K562 (cell line): ENCODE data around the gene HDAC1. TPM values are rescaled to one million over a fixed set of nuclear protein-coding genes. Genes with fewer than 3 reads are reported as not detected.

Source experiments
- ATAC-seq: fragments of 200-7000 bp; cut with Tn5 transposase; 3 replicates; pipeline ENCODE4 v1.9.1; 2020; ENCODE audit warnings: moderate library complexity
- BruUV-seq: library from RNA; stranded (reverse); fragments of 400-500 nt; replicated peaks from 2 replicates; lab custom pipeline; 2021; lab: Mats Ljungman, UMichigan
- CTCF ChIA-PET: fragments of 300-600 bp; formaldehyde crosslinking; extraction: SDS; loops from one replicate; lab custom pipeline; 2021; ENCODE audit warnings: low intra/inter-chr PET ratio; lab: Yijun Ruan, JAX
- POLR2A ChIA-PET: fragments of 300-600, 350-650 bp; sonication (Branson Sonifier 250); formaldehyde crosslinking; extraction: SDS; loops from one replicate; lab custom pipeline; 2021; ENCODE audit warnings: antibody characterized with exemption, inconsistent platforms; lab: Yijun Ruan, JAX
- DNase-seq, 4 experiments: peaks; one replicate each; pipeline versions ENCODE4 v3.0.0 to v3.0.0-alpha.2; 2011 to 2018; ENCODE audit warnings: low spot score in 3 of 4, mixed read lengths in 3 of 4; ENCODE audit errors: extremely low read depth in 1 of 4
- FAIRE-seq: peaks from 2 replicates; lab custom pipeline; 2011; peaks lifted over from hg19 to GRCh38; lab: Jason Lieb, UNC
- H2AFZ ChIP-seq: 2 replicates; pipeline ENCODE4 v1.6.0; 2011; ENCODE audit warnings: low read depth, low read length, control low read depth, inconsistent platforms
- H3K27ac ChIP-seq: fragments of 200-600 bp; 3 replicates; pipeline ENCODE4 v1.8.0; 2011; ENCODE audit warnings: low read depth, mild to moderate bottlenecking, control low read depth, inconsistent platforms, low read length, moderate library complexity, mixed read lengths; ENCODE audit errors: extremely low read depth
- H3K27me3 ChIP-seq, 2 experiments: fragments of 300-600 bp in 1 of 2; 2 replicates in 1 of 2; 3 replicates in 1 of 2; pipeline versions ENCODE4 v1.6.0 to v1.8.0; 2011; ENCODE audit warnings: inconsistent platforms in 2 of 2, low read length in 2 of 2, mild to moderate bottlenecking in 1 of 2, mixed read lengths in 1 of 2, moderate library complexity in 1 of 2; ENCODE audit not compliant: control insufficient read depth in 2 of 2, insufficient read depth in 2 of 2
- H3K36me3 ChIP-seq: fragments of 300-600 bp; 3 replicates; pipeline ENCODE4 v1.8.0; 2011; ENCODE audit warnings: mild to moderate bottlenecking, low read length, inconsistent platforms; ENCODE audit not compliant: control insufficient read depth, insufficient read depth
- H3K4me1 ChIP-seq, 2 experiments: fragments of 200-600 bp in 1 of 2; replicated peaks in 1 of 2; 2 replicates in 1 of 2; 3 replicates in 1 of 2; pipeline versions ENCODE4 v1.5.1 to v1.8.0; 2011; ENCODE audit warnings: inconsistent platforms in 2 of 2, low read length in 2 of 2, mild to moderate bottlenecking in 1 of 2, mixed read lengths in 1 of 2, moderate library complexity in 1 of 2; ENCODE audit not compliant: control insufficient read depth in 2 of 2, insufficient read depth in 2 of 2
- H3K4me2 ChIP-seq: 2 replicates; pipeline ENCODE4 v1.6.1; 2011; ENCODE audit warnings: low read length, control low read depth, inconsistent platforms, mixed read lengths; ENCODE audit not compliant: insufficient read depth
- H3K4me3 ChIP-seq: fragments of 200-600 bp; sonication (generic), shearing (Covaris generic); 2 replicates; pipeline ENCODE4 v1.5.1; 2016; ENCODE audit warnings: control low read depth, inconsistent platforms
- H3K79me2 ChIP-seq: fragments of 200-600 bp; 3 replicates; pipeline ENCODE4 v1.8.0; 2011; ENCODE audit warnings: low read length, inconsistent platforms; ENCODE audit not compliant: control insufficient read depth, insufficient read depth
- H3K9ac ChIP-seq, 2 experiments: 2 replicates each; pipeline versions ENCODE4 v1.6.0 to v1.6.1; 2011; ENCODE audit warnings: low read depth in 2 of 2, low read length in 2 of 2, control low read depth in 1 of 2, inconsistent platforms in 1 of 2, mild to moderate bottlenecking in 1 of 2, mixed read lengths in 1 of 2; ENCODE audit not compliant: insufficient read depth in 1 of 2
- H3K9me1 ChIP-seq: one replicate; pipeline ENCODE4 v1.6.0; 2011; ENCODE audit warnings: inconsistent platforms, mild to moderate bottlenecking, low read length, moderate library complexity; ENCODE audit not compliant: control insufficient read depth, insufficient read depth
- H3K9me3 ChIP-seq: replicated peaks from 2 replicates; pipeline ENCODE4 v1.5.1; 2011; ENCODE audit warnings: low read depth, low read length, inconsistent platforms; ENCODE audit not compliant: control insufficient read depth, insufficient read depth
- H4K20me1 ChIP-seq: replicated peaks from 2 replicates; pipeline ENCODE4 v1.6.1; 2011; ENCODE audit warnings: low read length, inconsistent platforms, mixed read lengths; ENCODE audit not compliant: control insufficient read depth, insufficient read depth
- BRF1 ChIP-seq: IDR thresholded peaks from 3 replicates; pipeline ENCODE4 v1.6.1; 2011; ENCODE audit warnings: borderline replicate concordance, mild to moderate bottlenecking; ENCODE audit not compliant: insufficient read length; ENCODE audit errors: extremely low read depth
- CHD1 ChIP-seq: fragments of 200-600 bp; sonication (generic); IDR thresholded peaks from one replicate; pipeline ENCODE4 v1.6.1; 2012; ENCODE audit warnings: mild to moderate bottlenecking, moderate library complexity, low read length, inconsistent platforms
- GABPB1 ChIP-seq: sonication (generic); formaldehyde crosslinking; IDR thresholded peaks from 2 replicates; pipeline ENCODE4 v1.8.0; 2022; ENCODE audit warnings: mild to moderate bottlenecking, missing genetic modification reagents
- LARP7 ChIP-seq: fragments of 450-650 bp; IDR thresholded peaks from 2 replicates; pipeline ENCODE4 v1.6.1; 2016
- MED1 ChIP-seq: sonication (generic); formaldehyde crosslinking; IDR thresholded peaks from 2 replicates; pipeline ENCODE4 v1.8.1; 2023; ENCODE audit warnings: missing genetic modification reagents, borderline replicate concordance
- POLR2AphosphoS2 ChIP-seq: IDR thresholded peaks from 2 replicates; pipeline ENCODE4 v1.6.1; 2012; ENCODE audit warnings: low read length, improper control_type of control experiment
- POLR2B ChIP-seq: fragments of 450-650 bp; IDR thresholded peaks from 2 replicates; pipeline ENCODE4 v1.6.1; 2018; ENCODE audit warnings: low read depth; ENCODE audit not compliant: partially characterized antibody
- RAD21 ChIP-seq, 2 experiments: fragments of 250-450 bp in 1 of 2; fragments of 450-650 bp in 1 of 2; sonication (Bioruptor Pico) in 1 of 2; formaldehyde crosslinking in 1 of 2; IDR thresholded peaks in 1 of 2; conservative IDR thresholded peaks in 1 of 2; 2 replicates each; pipeline versions ENCODE4 v1.4.0 to v1.8.0; 2020 to 2022; ENCODE audit warnings: mild to moderate bottlenecking in 2 of 2, moderate library complexity in 1 of 2
- RBFOX2 ChIP-seq: fragments of 200-400 bp; formaldehyde crosslinking; IDR thresholded peaks from 2 replicates; pipeline ENCODE4 v1.6.1; 2017; ENCODE audit warnings: low read depth, mild to moderate bottlenecking, low read length, moderate library complexity
- RCOR1 ChIP-seq, 2 experiments: IDR thresholded peaks; 2 replicates each; pipeline ENCODE4 v1.6.1; 2012; ENCODE audit warnings: low read depth in 2 of 2, low read length in 2 of 2, borderline replicate concordance in 1 of 2, improper control_type of control experiment in 1 of 2
- SRSF1 ChIP-seq: fragments of 200-400 bp; formaldehyde crosslinking; IDR thresholded peaks from 2 replicates; pipeline ENCODE4 v1.6.1; 2017; ENCODE audit warnings: mild to moderate bottlenecking, low read depth, low read length, moderate library complexity
- TCFL5 ChIP-seq: fragments of 250-450 bp; sonication (Bioruptor Pico); conservative IDR thresholded peaks from 2 replicates; pipeline ENCODE4 v1.6.1; 2021; ENCODE audit warnings: mild to moderate bottlenecking, moderate library complexity, matching md5 sums
- ZNF146 ChIP-seq: IDR thresholded peaks from one replicate; pipeline ENCODE4 v1.6.1; 2018; ENCODE audit warnings: missing compliant biosample characterization; ENCODE audit not compliant: unreplicated experiment
- ZSCAN32 ChIP-seq: fragments of 450-650 bp; formaldehyde crosslinking; IDR thresholded peaks from 2 replicates; pipeline ENCODE4 v1.4.0; 2020; ENCODE audit warnings: mild to moderate bottlenecking, moderate library complexity
- WGBS: fragments of 100-300 bp; shearing (Covaris generic); methylation state at CpG from one replicate; pipeline ENCODE4 v1.1.6; 2016; ENCODE audit warnings: low coverage, mixed read lengths; ENCODE audit not compliant: insufficient coverage; ENCODE audit errors: missing lambda C conversion rate; 5-methylcytosine and 5-hydroxymethylcytosine counted together
- in situ Hi-C: fragments of 300-500 bp; cut with MboI; formaldehyde crosslinking; loops from 4 replicates; pipeline ENCODE4 v1.15.0; 2018; ENCODE audit warnings: inconsistent platforms, mixed read lengths
- intact Hi-C: fragments of 100-400 bp; cut with micrococcal nuclease; formaldehyde crosslinking; loops from 2 replicates; pipeline ENCODE4 v1.14.2; 2022
- polyA plus RNA-seq, 8 experiments: library from polyadenylated mRNA; depleted of rRNA in 4 of 8; stranded (reverse) in 5 of 8; unstranded in 3 of 8; fragments of >200 nt; fragmentation: Nextera tagmentation in 2 of 8; fragmentation: Illumina TruSeq in 1 of 8; extraction: Ambion mirVana in 2 of 8; extraction: Trizol in 1 of 8; gene quantifications; 2 replicates each; pipeline versions ENCODE4 v1.2.1 to v1.2.3, GENCODE V29; 2011 to 2014; ENCODE audit warnings: inconsistent platforms in 1 of 8, missing spikeins in 1 of 8
- total RNA-seq, 7 experiments: library from RNA; depleted of rRNA in 6 of 7; stranded (reverse); fragments of >200 nt in 6 of 7; fragmentation: Illumina TruSeq in 2 of 7; extraction: Trizol in 2 of 7; gene quantifications; 2 replicates each; pipeline versions ENCODE4 v1.2.1 to v1.2.3, GENCODE V29; 2011 to 2021; ENCODE audit warnings: low replicate concordance in 1 of 7
- TF ChIP-seq, protein P1 (sequence below): fragments of 250-450 bp; sonication (Bioruptor Pico); IDR thresholded peaks from 2 replicates; pipeline ENCODE4 v1.4.0; 2020; ENCODE audit warnings: borderline replicate concordance
- TF ChIP-seq, protein P2 (sequence below), 2 experiments: fragments of 450-650 bp; IDR thresholded peaks; 2 replicates each; pipeline ENCODE4 v1.6.1; 2018; ENCODE audit warnings: mild to moderate bottlenecking in 2 of 2, low read depth in 1 of 2; ENCODE audit not compliant: partially characterized antibody in 2 of 2

HDAC1 gene
- total and polyA plus RNA-seq, 9 of the 15 experiments (the other 6 are each of a cell fraction or from before 2014, with no cell fraction given): 169 to 384 (median 193) TPM

DNA sequence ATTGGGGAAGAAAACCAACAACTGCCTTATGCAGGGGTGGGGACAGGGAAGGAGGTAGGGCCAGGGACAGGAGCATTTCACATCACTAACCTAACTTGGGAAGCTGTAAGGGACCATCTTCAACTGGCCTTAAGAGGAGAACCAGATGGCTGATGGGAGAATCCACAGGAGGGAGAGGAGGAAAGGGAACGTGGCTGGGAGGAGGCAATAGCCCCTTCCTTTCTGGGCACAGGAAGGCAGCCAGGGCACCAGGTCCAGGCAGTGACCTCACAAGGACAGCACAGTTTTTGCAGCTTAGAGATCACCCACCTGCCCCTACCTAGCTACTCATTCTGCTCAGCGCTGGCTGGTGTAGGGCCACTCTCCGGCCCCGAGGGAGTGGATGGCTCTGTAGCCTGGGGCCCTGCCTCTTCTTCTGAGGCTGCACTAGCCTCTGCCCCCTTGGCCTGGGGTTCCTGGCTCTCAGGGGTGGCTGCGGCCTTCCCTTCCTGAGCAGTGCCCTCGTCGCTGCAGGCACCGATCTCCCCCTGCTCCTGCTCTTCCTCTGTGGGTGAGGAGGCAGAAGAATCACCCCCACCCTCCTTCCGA is 42.5 kb downstream of the HDAC1 start:
- H3K36me3 ChIP-seq: peaks cover 56% of the 10 kb centered on the region
- peak overlapping the region; percentile 88 for H3K27ac ChIP-seq
- FAIRE-seq: peak; percentile 56
- peak overlapping the region; percentile 85 for H3K4me2 ChIP-seq
- H3K9me3 ChIP-seq: no peaks in the 10 kb centered on the region
- H3K79me2 ChIP-seq: peaks cover 27% of the 10 kb centered on the region
- peaks cover 6% of the 10 kb centered on the region for H3K9me1 ChIP-seq
- intact Hi-C loops: no loop called here
- no peaks in the 10 kb centered on the region for H3K27me3 ChIP-seq
- POLR2A ChIA-PET: interaction anchor here (0.6 to 5.9 kb wide), 13 partner anchors 11 to 205 kb away, joined by 3 to 75 read pairs (median 4); partner anchors contain the start of genes BSDC1, IQCC and TXLNA
- peak overlapping the region; percentile 89 for H3K4me3 ChIP-seq
- no TSS peak for BruUV-seq
- H4K20me1 ChIP-seq: peaks cover 17% of the 10 kb centered on the region; the same call in 1 of the 2 replicates
- in situ Hi-C loops: no loop called here
- H3K4me1 ChIP-seq: peaks cover 22 to 43% of the 10 kb centered on the region in 2 experiments
- ATAC-seq: peak; percentile 15
- 48% methylated on average over 8 of the region's 9 CpGs for WGBS
- no peak overlapping the region for H2AFZ ChIP-seq
- H3K9ac ChIP-seq: peak overlapping the region; percentile 81 to 97
- CTCF ChIA-PET: interaction anchor here (0.7 kb wide), 1 partner anchor 82 kb away, joined by 3 read pairs; no protein-coding TSS in a partner anchor
- peak in 1 of 4 experiments; percentile 35 for DNase-seq
- TF ChIP-seq ZNF146 (CRISPR knock-in tag): no peak
- TF ChIP-seq, protein P1, sequence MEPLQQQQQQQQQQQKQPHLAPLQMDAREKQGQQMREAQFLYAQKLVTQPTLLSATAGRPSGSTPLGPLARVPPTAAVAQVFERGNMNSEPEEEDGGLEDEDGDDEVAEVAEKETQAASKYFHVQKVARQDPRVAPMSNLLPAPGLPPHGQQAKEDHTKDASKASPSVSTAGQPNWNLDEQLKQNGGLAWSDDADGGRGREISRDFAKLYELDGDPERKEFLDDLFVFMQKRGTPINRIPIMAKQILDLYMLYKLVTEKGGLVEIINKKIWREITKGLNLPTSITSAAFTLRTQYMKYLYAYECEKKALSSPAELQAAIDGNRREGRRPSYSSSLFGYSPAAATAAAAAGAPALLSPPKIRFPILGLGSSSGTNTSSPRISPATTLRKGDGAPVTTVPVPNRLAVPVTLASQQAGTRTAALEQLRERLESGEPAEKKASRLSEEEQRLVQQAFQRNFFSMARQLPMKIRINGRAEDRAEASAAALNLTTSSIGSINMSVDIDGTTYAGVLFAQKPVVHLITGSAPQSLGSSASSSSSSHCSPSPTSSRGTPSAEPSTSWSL (CRISPR knock-in tag): no peak
- TF ChIP-seq TCFL5 (CRISPR knock-in tag): no peak
- TF ChIP-seq POLR2B: peak; percentile 50
- peak; percentile 1 for TF ChIP-seq CHD1
- TF ChIP-seq, protein P2, sequence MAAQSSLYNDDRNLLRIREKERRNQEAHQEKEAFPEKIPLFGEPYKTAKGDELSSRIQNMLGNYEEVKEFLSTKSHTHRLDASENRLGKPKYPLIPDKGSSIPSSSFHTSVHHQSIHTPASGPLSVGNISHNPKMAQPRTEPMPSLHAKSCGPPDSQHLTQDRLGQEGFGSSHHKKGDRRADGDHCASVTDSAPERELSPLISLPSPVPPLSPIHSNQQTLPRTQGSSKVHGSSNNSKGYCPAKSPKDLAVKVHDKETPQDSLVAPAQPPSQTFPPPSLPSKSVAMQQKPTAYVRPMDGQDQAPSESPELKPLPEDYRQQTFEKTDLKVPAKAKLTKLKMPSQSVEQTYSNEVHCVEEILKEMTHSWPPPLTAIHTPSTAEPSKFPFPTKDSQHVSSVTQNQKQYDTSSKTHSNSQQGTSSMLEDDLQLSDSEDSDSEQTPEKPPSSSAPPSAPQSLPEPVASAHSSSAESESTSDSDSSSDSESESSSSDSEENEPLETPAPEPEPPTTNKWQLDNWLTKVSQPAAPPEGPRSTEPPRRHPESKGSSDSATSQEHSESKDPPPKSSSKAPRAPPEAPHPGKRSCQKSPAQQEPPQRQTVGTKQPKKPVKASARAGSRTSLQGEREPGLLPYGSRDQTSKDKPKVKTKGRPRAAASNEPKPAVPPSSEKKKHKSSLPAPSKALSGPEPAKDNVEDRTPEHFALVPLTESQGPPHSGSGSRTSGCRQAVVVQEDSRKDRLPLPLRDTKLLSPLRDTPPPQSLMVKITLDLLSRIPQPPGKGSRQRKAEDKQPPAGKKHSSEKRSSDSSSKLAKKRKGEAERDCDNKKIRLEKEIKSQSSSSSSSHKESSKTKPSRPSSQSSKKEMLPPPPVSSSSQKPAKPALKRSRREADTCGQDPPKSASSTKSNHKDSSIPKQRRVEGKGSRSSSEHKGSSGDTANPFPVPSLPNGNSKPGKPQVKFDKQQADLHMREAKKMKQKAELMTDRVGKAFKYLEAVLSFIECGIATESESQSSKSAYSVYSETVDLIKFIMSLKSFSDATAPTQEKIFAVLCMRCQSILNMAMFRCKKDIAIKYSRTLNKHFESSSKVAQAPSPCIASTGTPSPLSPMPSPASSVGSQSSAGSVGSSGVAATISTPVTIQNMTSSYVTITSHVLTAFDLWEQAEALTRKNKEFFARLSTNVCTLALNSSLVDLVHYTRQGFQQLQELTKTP (IDR thresholded peaks at IDR 0.05; ENCODE audit: low read depth in 1 of 2, partially characterized antibody in 2 of 2): no peak
- peak; percentile 50; the same call in 1 of the 2 replicates for TF ChIP-seq POLR2AphosphoS2
- TF ChIP-seq GABPB1 (CRISPR knock-in tag): peak; percentile 8; the same call in 1 of the 2 replicates
- TF ChIP-seq RAD21 (CRISPR knock-in tag; conservative IDR thresholded peaks at IDR 0.05 in 1 of 2, IDR thresholded peaks at IDR 0.05 in 1 of 2): no peak
- no peak for TF ChIP-seq RBFOX2
- TF ChIP-seq MED1 (CRISPR knock-in tag): 0 out of 2 replicates have a peak, but pooled peaks have one; percentile 21
- peak in 1 of 2 experiments; percentile 89; a peak in 2 of 4 replicates for TF ChIP-seq RCOR1 (IDR thresholded peaks at IDR 0.05; ENCODE audit: borderline replicate concordance in 1 of 2, low read depth in 2 of 2, low read length in 2 of 2)
- TF ChIP-seq SRSF1: no peak
- TF ChIP-seq ZSCAN32: no peak
- no peak for TF ChIP-seq BRF1
- no peak for TF ChIP-seq LARP7
